ENCODE measurements around the gene ACP2.

Gene ACP2

GRCh38 chr11:47248664-47249377 lies at the start of gene ACP2:
Gene ACP2 (minus strand): TSS chr11:47248814. CDS start chr11:47248789, 25 bp downstream.
- DNase-seq (ENCODE audit: low read depth in 2 of 3, low spot score in 2 of 3), result peak; percentile 69 to 79 (median 72)

- no peak for DNase-seq (ENCODE audit: low read depth in 2 of 3, low spot score in 2 of 3)
Measured at GRCh38 chr11:47296045-47296444, 47.4 kb upstream of the ACP2 start.

- no peak for DNase-seq (ENCODE audit: low read depth in 2 of 3, low spot score in 2 of 3)
Measured at GRCh38 chr11:47295385-47295784, 46.8 kb upstream of the ACP2 start.

- no peak for DNase-seq (ENCODE audit: low read depth in 2 of 3, low spot score in 2 of 3)
Measured at GRCh38 chr11:47289856-47290255, 41.2 kb upstream of the ACP2 start.

- no peak for DNase-seq (ENCODE audit: low read depth in 2 of 3, low spot score in 2 of 3)
Measured at GRCh38 chr11:47288066-47288465, 39.5 kb upstream of the ACP2 start.

GRCh38 chr11:47285969-47286770 lies 37.6 kb upstream of the ACP2 start:
- DNase-seq (ENCODE audit: low read depth in 2 of 3, low spot score in 2 of 3), result no peak

- DNase-seq (ENCODE audit: low read depth in 2 of 3, low spot score in 2 of 3), result no peak
Measured at GRCh38 chr11:47284151-47284550, 35.5 kb upstream of the ACP2 start.

GRCh38 chr11:47282462-47282861 lies 33.8 kb upstream of the ACP2 start:
- DNase-seq (ENCODE audit: low read depth in 2 of 3, low spot score in 2 of 3), result no peak

- DNase-seq (ENCODE audit: low read depth in 2 of 3, low spot score in 2 of 3), result no peak
Measured at GRCh38 chr11:47280860-47281259, 32.2 kb upstream of the ACP2 start.

GRCh38 chr11:47280099-47280498 lies 31.5 kb upstream of the ACP2 start:
- DNase-seq (ENCODE audit: low read depth in 2 of 3, low spot score in 2 of 3), result no peak

GRCh38 chr11:47278769-47279168 lies 30.2 kb upstream of the ACP2 start:
- no peak for DNase-seq (ENCODE audit: low read depth in 2 of 3, low spot score in 2 of 3)

GRCh38 chr11:47278058-47278457 lies 29.4 kb upstream of the ACP2 start:
- no peak for DNase-seq (ENCODE audit: low read depth in 2 of 3, low spot score in 2 of 3)

GRCh38 chr11:47276923-47277322 lies 28.3 kb upstream of the ACP2 start:
- DNase-seq (ENCODE audit: low read depth in 2 of 3, low spot score in 2 of 3), result no peak

- no peak for DNase-seq (ENCODE audit: low read depth in 2 of 3, low spot score in 2 of 3)
Measured at GRCh38 chr11:47274495-47275235, 26.1 kb upstream of the ACP2 start.

GRCh38 chr11:47272706-47273105 lies 24.1 kb upstream of the ACP2 start:
- DNase-seq (ENCODE audit: low read depth in 2 of 3, low spot score in 2 of 3), result no peak

GRCh38 chr11:47271961-47272661 lies 23.5 kb upstream of the ACP2 start:
- DNase-seq (ENCODE audit: low read depth in 2 of 3, low spot score in 2 of 3), result no peak

GRCh38 chr11:47271328-47271727 lies 22.7 kb upstream of the ACP2 start:
- DNase-seq (ENCODE audit: low read depth in 2 of 3, low spot score in 2 of 3), result no peak

GRCh38 chr11:47270331-47271271 lies 22.0 kb upstream of the ACP2 start:
- no peak for DNase-seq (ENCODE audit: low read depth in 2 of 3, low spot score in 2 of 3)

- DNase-seq (ENCODE audit: low read depth in 2 of 3, low spot score in 2 of 3), result peak; percentile 78 to 85 (median 85)
Measured at GRCh38 chr11:47269829-47270305, 21.3 kb upstream of the ACP2 start, which contains the start of gene MADD. Gene MADD (plus strand): TSS chr11:47270133.
